GM19025 (cell line): ENCODE data around the gene CNTROB.
A peak's percentile ranks its signal among the peaks of the same experiment; 100 is the strongest.
"Not testable (repeated sequence)": the region's sequence is repeated elsewhere in the genome, so short reads cannot be mapped to it uniquely, and the experiment has no call there.

Source experiments
- ATAC-seq: cut with Tn5 transposase; IDR thresholded peaks from one replicate; pipeline ENCODE4 v1.9.1; 2021; ENCODE audit warnings: mild to moderate bottlenecking, low read depth, moderate library complexity; ENCODE audit not compliant: unreplicated experiment

CNTROB gene

GRCh38 chr17:7940034-7940433 lies 8.0 kb downstream of the CNTROB start:
- ATAC-seq, result no peak

DNA sequence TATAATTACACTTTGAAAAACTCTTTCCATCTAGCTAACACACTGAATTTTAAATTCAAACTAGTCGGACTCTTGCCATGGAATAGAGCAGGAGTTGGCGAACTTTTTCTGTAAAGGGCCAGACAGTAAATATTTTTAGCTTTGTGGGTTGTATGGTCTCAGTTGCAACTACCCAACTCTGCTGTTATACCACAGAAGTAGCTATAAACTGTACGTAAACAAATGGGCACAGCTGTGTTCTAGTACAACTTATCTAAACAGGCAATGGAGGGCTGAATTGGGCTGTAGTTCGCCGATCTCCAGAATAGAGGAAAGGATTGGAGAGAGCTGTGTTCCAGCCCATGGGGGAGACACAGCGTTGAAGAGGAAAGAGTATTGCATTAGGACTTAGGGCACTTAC lies 8.7 kb downstream of the CNTROB start:
- no peak for ATAC-seq

- no peak for ATAC-seq
Measured at GRCh38 chr17:7943291-7943690, 11.3 kb downstream of the CNTROB start.

DNA sequence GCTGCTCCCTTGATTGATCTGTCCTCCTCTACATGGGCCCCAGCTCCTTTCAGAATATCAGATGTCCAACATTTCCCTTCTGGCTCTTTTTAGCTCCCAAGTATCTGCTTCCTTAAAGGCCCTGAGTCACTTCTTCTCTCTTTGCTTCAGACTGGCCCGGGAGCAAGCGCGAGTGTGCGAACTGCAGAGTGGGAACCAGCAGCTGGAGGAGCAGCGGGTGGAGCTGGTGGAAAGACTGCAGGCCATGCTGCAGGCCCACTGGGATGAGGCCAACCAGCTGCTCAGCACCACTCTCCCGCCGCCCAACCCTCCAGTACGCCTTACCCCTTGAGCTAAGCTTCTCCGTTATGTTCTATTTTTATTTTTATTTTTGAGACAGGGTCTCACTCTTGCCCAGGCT lies 12.3 kb downstream of the CNTROB start:
- no peak for ATAC-seq

- no peak for ATAC-seq
Measured at GRCh38 chr17:7945651-7946050, 13.6 kb downstream of the CNTROB start.

GRCh38 chr17:7946441-7946840 lies 14.4 kb downstream of the CNTROB start:
- no peak for ATAC-seq

DNA sequence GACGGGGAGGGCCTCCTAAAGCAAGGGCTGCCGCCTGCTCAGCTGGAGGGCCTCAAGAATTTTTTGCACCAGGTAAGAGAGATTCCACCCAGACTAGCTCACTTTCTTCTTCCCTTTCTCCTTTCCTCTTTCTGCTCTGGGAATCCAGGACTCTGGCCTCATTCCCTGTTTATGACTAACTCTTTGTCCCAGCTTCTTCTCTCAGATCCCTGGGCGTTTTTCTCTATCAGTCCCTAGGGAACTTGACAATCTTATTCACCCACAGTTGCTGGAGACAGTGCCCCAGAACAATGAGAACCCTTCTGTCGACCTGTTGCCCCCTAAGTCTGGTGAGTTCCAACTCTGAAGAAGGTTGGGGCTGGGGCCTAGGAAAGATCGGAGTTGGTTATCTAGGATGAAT lies 15.6 kb downstream of the CNTROB start:
- ATAC-seq, result no peak

- no peak for ATAC-seq
Measured at GRCh38 chr17:7950578-7950977, 18.6 kb downstream of the CNTROB start.

GRCh38 chr17:7951143-7951792 lies 19.3 kb downstream of the CNTROB start:
- ATAC-seq, result peak; percentile 57

- ATAC-seq, result not testable (repeated sequence)
Measured at GRCh38 chr17:7953266-7953665, 21.3 kb downstream of the CNTROB start.

GRCh38 chr17:7955414-7956227 lies 23.6 kb downstream of the CNTROB start:
- no peak for ATAC-seq

DNA sequence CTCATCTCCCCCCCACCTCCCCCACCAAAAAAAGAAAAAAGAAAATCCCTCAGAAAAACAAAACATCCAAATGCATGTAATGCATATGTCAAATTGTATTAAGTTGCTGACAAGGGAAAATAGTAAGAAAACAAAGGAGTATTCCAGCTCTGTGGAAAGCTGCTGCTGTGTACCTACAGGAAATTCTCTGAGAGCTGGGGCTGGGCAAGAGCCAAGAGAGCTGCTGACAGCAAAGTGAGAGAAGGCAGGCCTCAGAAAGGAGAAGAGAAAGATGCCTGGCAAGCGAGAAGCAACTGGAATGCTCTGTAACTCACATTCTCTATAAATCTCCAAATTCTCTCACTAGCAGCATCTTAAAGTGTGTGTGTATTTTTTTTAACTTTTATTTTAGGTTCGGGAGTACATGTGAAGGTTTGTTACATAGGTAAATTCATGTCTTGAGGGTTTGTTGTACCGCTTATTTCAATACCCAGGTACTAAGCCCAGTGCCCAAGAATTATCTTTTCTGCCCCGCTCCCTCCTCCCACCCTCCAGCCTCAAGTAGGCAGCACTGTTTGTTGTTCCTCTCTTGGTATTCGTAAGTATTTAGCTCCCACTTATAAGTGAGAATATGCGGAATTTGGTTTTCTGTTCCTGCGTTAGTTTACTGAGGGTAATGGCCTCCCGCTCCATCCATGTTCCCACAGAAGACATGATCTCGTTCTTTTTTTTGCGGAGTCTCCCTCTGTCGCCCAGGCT lies 24.4 kb downstream of the CNTROB start:
- no peak for ATAC-seq

DNA sequence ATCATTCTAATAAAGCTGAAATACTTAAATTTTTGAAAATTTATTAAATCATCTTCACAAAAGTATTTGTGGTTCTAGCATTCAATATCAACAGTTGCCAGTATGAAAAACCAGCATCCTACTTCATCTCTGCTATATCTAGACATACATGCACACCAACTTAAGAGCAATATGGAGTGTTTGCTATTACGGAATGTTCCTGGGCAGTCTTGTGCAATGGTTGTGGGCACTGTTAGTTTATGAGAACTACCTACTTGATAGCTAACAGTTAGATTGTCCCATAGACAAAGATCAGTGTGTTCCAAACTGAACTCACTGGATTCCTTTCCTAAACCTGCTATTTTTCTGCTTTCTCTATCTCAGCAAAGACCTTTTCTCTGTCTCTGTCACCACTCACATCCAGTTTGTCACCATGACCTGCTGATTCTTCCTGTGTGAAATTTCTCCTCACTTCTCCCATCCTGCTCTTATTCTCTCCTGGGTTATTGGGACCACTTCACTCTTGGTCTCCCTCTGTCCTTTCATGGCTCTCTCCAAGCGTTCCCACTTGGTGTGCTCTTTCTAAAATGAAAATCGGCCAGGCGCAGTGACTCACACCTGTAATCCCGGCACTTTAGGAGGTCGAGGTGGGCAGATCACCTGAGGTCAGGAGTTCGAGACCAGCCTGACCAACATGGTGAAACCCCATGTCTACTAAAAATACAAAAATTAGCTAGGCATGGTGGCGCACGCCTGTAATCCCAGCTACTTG lies 27.7 kb downstream of the CNTROB start:
- ATAC-seq, result no peak

DNA sequence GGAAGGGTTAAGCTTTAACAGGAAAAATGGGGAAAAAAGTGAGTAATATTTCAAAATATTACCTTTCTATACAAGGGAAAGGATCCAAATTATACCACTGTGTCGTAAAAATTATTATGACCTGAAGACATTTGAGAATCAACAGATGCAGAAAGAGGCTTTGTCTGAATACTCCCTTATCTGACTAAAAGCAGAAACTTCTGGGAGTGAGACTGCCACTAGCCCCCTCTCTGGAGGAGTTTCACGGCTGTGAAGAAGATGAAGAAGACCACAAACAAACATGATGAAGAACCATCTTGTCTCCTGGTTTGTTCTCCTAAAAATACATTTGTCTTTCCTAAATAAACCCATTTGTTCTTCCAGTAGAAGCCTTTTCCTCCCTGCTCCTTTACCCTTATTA lies 29.4 kb downstream of the CNTROB start:
- no peak for ATAC-seq

DNA sequence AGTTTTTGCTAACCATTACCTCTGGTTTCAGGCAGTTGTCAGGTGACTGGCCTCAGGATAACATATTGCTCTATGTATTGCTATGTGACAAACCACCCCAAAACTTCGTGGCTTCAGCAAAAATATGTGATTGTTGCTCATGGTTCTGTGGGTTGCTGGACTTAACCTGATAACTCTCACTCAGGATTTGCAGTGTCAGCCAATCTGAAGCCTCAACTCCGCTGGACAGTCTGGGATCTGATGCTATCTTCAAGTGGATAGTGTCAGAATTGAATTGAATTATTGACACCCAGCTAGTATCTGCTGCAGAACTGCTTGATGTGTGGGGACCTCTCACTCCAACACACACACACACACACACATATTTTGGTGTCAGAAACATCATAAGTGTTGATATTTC lies 35.7 kb downstream of the CNTROB start:
- ATAC-seq, result no peak

GRCh38 chr17:7969433-7969832 lies 37.4 kb downstream of the CNTROB start:
- no peak for ATAC-seq

DNA sequence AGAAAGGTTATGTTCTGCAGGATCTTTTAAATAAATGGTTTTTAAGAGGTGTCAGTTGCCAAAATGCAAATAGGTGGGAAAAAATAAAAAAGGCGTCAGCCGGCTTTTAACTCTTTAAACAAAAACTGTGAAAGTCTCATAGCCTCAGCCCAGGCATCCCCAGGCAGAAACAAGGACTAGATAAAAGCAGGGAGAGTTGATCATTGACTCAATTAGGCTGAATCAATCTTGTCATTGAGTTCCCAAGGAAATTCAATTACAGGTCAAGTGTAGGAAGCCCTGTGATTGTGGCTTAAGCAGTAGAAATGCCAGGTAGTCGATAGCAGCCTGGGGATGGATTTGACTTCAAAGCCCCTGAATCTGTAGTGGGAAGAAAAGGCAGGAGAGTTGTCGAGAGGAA lies 39.6 kb downstream of the CNTROB start:
- no peak for ATAC-seq

DNA sequence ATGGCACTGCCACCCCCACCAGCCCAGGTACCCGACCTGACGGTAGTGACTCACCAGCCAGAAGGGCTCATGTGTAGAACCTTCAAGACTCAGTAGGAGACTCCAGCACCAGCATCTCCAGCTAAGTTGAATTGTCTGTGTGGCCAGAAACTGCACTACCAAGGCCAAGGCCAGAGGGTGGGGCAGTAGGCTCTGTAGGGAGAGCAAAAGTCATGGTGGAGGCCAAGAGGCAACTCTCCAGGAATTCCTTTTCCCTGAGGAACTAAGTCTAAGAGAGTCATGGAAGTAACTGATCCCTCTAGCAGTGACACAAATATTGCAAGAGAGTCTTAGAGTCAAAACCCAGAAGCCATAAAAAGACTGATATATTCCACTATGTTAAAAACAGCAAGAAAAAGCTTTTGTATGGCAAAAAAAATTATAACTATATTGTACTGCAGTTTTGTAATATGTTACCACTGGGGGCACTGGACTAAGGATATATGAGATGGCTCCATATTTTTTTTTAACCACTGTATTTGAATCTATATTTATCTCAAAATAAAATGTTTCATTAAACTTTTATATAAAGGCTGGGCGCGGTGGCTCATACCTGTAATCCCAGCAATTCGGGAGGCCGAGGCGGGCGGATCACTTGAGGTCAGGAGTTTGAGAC lies 40.3 kb downstream of the CNTROB start:
- ATAC-seq, result no peak

DNA sequence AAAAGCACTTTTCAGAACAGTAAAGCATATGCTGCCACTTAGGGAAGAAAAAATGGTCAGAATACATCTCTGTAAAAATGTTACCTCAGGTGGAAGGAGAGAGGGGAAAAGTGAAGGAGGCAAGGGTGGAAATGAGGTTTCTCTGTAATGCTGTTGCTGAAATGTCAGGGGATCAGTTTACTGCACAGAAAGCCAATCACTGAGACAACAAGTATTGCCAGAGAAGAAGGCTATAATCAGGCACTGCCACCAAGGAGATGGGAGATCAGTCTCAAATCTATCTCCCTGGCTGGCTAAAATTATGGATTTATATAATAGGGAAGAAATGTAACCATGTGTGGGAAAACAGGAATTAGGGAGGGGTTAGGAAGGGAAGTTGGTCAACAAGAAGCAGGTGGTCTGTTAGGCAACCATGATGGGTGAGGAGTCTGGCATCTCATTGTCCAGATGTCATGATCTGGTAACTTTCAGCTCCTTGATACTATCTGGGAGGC lies 42.7 kb downstream of the CNTROB start:
- no peak for ATAC-seq

DNA sequence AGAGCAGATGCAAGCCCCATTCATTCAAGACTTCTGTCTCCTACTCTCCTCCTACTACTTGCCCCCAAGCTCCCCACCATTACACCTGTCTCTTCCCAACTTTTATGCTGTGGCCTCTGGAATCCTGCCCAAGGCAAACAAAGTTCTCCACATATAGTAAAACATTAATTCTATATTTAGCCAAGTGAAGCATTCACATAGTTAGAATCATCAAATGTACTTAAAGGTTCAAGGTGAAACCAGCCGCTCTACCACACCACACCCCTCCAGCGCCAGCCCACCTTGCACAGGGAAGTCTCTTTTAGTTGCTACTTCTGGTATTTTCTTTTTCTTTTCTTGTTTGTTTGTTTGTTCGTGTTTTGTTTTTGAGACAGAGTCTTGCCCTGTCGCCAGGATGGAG lies 45.0 kb downstream of the CNTROB start:
- ATAC-seq, result no peak
